Aorta (tissue), 5 donors: ENCODE data around the gene SLC45A3. TPM values are rescaled to one million over a fixed set of nuclear protein-coding genes. Genes with fewer than 3 reads are reported as not detected.

ENCODE experiments used
- ATAC-seq: fragments of 200-7000 bp; cut with Tn5 transposase; one replicate; pipeline ENCODE4 v1.9.1; 2022; ENCODE audit warnings: moderate library complexity; ENCODE audit not compliant: low FRiP score
- DNase-seq, 2 donors: peaks; one replicate each; pipeline ENCODE4 v3.0.0-alpha.2; 2020
- H3K27ac ChIP-seq, 2 donors: one replicate each; pipeline ENCODE4 v1.5.1; 2013; ENCODE audit warnings: low read length in 2 of 2, mild to moderate bottlenecking in 2 of 2, moderate library complexity in 2 of 2, control low read depth in 1 of 2, inconsistent platforms in 1 of 2, low read depth in 1 of 2
- H3K27me3 ChIP-seq, 2 donors: one replicate each; pipeline ENCODE4 v1.6.1; 2013; ENCODE audit warnings: control low read depth in 1 of 2, low read length in 1 of 2, mild to moderate bottlenecking in 1 of 2, moderate library complexity in 1 of 2; ENCODE audit not compliant: insufficient read depth in 2 of 2, control insufficient read depth in 1 of 2
- H3K36me3 ChIP-seq, 2 donors: one replicate each; pipeline ENCODE4 v1.6.1; 2013; ENCODE audit warnings: control low read depth in 1 of 2, low read length in 1 of 2, mild to moderate bottlenecking in 1 of 2; ENCODE audit not compliant: insufficient read depth in 2 of 2, control insufficient read depth in 1 of 2
- H3K4me1 ChIP-seq, 2 donors: one replicate each; pipeline ENCODE4 v1.6.1; 2013; ENCODE audit warnings: low read length in 2 of 2, control low read depth in 1 of 2, mild to moderate bottlenecking in 1 of 2, moderate library complexity in 1 of 2; ENCODE audit not compliant: insufficient read depth in 2 of 2, control insufficient read depth in 1 of 2
- H3K4me3 ChIP-seq, 2 donors: one replicate each; pipeline ENCODE4 v1.5.1; 2013; ENCODE audit warnings: low read length in 2 of 2, control low read depth in 1 of 2, mild to moderate bottlenecking in 1 of 2
- H3K9me3 ChIP-seq: one replicate; pipeline ENCODE4 v1.6.1; 2013; ENCODE audit warnings: mild to moderate bottlenecking, low read length; ENCODE audit not compliant: control insufficient read depth
- WGBS, 2 donors: extraction: QIAGEN DNeasy Blood & Tissue Kit; methylation state at CpG; one replicate each; pipeline ENCODE4 v1.1.7; 2013; 5-methylcytosine and 5-hydroxymethylcytosine counted together
- intact Hi-C, 2 donors: fragments of 100-400 bp; cut with DNase I; formaldehyde crosslinking; loops; one replicate each; pipeline versions ENCODE4 v1.14.2 to v1.15.0; 2022
- polyA plus RNA-seq, 2 donors: library from polyadenylated mRNA; stranded (reverse); fragments of 200-250 nt; gene quantifications; one replicate each; pipeline ENCODE4 v1.2.3, GENCODE V29; 2013
- total RNA-seq, 2 donors: library from RNA; stranded (reverse); fragmentation: NEBNext Ultra II Directional; extraction: Animal tissue kit (Norgen Biotek cat#: 25700); gene quantifications; one replicate each; pipeline ENCODE4 v1.2.1, GENCODE V29; 2021
- donor health status: healthy with polysubstance abuse.
- donor health status: Bipolar disorder and iron deficiency.
- donor health status: DM: no; HTN: no; CAD: no.
- donor health status: DM: no; HTN: no; CAD: no.
- donor health status: DM: yes; HTN: yes; CAD: no.

Gene SLC45A3
- total and polyA plus RNA-seq, 4 donors: 3.0 to 14.1 (median 5.9) TPM

DNA sequence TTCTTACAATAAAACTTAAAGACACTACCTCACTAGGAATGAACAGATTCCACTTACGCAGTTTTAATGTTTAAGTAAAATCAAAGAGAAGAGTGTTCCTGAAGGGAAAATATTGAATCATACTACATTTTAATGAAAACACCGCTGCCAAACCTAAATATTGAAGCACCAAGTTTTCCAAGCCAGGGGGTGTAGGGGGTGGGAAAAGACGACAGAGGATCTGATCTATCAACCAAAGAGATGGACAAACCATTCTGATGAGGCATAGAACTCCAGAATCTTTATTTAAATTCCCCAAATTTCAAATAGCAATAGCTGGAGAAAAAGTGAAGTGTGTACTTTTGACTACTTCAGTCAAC is 49.7 kb downstream of the SLC45A3 start:
- ATAC-seq (no peak), DNase-seq (no peak)
- WGBS, 2 donors: 3 to 5% methylated on average over 3 of the region's 3 CpGs
- H3K27me3 ChIP-seq: no peaks in the 10 kb centered on the region
- H3K4me1 ChIP-seq: peaks cover 2 to 3% of the 10 kb centered on the region in 2 donors
- H3K4me3 ChIP-seq: peak overlapping the region; percentile 95 to 100
- H3K36me3 ChIP-seq: no peaks in the 10 kb centered on the region
- no peaks in the 10 kb centered on the region for H3K9me3 ChIP-seq
- intact Hi-C loops: loop anchor here (2.0 to 5.0 kb wide), 3 partner anchors 32 to 508 kb away; partner anchors contain the start of gene RBBP5 (in 1 of the 2)
- peak overlapping the region; percentile 39 to 100 for H3K27ac ChIP-seq

DNA sequence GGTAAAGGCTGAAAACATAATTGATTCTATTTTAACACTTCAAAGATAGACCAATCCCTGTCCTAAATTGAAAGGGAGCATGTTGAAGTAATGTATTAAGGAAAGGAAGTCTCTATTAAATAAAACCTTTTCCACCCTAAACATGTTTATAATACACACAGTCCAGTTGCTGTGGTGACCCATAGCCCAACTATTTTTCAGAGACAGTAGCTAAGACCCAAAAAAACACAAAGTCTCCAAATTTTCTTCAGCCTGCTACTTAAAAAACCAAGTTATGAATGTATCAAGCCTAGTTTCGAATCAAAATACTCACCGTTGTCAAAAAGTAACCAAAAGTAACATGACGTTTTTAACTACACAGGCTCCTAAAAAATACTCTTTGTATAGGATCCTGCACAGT is 50.1 kb downstream of the SLC45A3 start:
- 1% methylated on average over 3 of the region's 3 CpGs for WGBS, 2 donors
- peak overlapping the region in 1 of 2 donors; percentile 95 for H3K4me3 ChIP-seq
- no peaks in the 10 kb centered on the region for H3K36me3 ChIP-seq
- peaks cover 2 to 3% of the 10 kb centered on the region in 2 donors for H3K4me1 ChIP-seq
- ATAC-seq (no peak), DNase-seq (no peak)
- H3K27me3 ChIP-seq: no peaks in the 10 kb centered on the region
- H3K27ac ChIP-seq: no peak overlapping the region
- intact Hi-C loops: loop anchor here (2.0 to 5.0 kb wide), 3 partner anchors 31 to 508 kb away; partner anchors contain the start of gene RBBP5 (in 1 of the 2)
- no peaks in the 10 kb centered on the region for H3K9me3 ChIP-seq

DNA sequence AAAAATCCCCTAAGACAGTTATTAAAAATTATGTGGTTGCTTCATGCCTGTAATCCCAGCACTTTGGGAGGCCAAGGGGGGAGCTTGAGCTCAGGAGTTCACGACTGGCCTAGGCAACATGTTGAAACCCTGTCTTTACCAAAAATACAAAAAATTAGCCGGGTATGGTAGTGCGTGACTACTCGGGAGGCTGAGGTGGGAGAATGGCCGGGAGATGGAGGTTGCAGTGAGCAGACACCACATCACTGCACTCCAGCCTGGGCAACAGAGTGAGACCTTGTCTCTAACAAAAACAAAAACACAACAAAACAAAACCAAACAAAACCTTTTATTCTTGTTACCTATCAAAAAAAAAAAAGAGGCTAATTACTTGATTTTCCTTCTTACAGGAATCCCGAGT is 50.6 kb downstream of the SLC45A3 start:
- DNase-seq (no peak), ATAC-seq (no peak)
- Histone ChIP-seq H3K9me3 (no peaks in the 10 kb centered on the region), H3K4me3 (no peak overlapping the region), H3K27me3 (no peaks in the 10 kb centered on the region), H3K27ac (no peak overlapping the region), H3K36me3 (no peaks in the 10 kb centered on the region), H3K4me1 (peaks cover 2 to 3% of the 10 kb centered on the region in 2 donors)
- intact Hi-C loops: loop anchor here (2.0 to 5.0 kb wide), 3 partner anchors 31 to 507 kb away; partner anchors contain the start of gene RBBP5 (in 1 of the 2)
- 78 to 82% methylated on average over 6 of the region's 6 CpGs for WGBS, 2 donors

DNA sequence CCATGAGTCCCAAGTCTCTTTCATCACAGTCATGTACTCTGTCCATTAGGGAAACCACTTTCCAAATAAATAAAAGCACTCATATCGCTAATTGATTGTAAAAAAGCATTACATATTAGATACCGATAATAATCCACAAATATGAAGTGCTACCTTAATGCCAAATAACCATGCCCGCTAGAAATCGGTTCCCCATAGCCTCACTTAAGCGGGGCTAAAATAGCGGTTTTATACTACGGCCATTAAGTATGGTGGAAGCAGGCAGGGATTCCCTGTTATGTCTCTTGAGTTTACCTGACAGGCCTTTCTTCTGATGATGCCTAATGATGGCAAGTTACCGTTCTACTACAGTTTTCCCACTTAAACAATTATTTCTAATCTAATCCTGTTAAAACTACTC is 52.4 kb downstream of the SLC45A3 start:
- DNase-seq: no peak
- intact Hi-C loops: no loop called here
- H3K4me3 ChIP-seq: no peak overlapping the region
- 95% methylated on average over 8 of the region's 8 CpGs for WGBS, 2 donors
- peaks cover 2 to 3% of the 10 kb centered on the region in 2 donors for H3K4me1 ChIP-seq
- no peak overlapping the region for H3K27ac ChIP-seq
- no peaks in the 10 kb centered on the region for H3K36me3 ChIP-seq
- H3K9me3 ChIP-seq: no peaks in the 10 kb centered on the region
- H3K27me3 ChIP-seq: no peaks in the 10 kb centered on the region
- ATAC-seq: no peak

DNA sequence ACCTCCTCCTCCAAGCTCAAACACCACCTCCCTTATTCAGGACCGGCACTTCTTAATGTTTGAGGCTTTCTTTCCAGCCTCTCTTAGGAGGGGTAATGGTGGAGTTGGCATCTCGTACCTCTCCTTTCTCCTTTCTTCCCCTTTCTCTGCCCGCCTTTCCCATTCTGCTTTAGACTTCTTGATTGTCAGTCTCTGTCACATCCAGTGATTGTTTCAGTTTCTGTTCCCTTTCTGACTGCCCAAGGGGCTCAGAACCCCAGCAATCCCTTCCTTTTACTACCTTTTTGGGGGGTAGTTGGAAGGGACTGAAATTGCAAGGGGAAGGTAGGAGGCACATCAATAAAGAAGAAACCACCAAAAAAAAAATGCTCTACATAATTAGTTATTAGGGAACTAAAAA is 54.1 kb downstream of the SLC45A3 start:
- WGBS, 2 donors: 87 to 92% methylated on average over 3 of the region's 3 CpGs
- H3K9me3 ChIP-seq: no peaks in the 10 kb centered on the region
- H3K36me3 ChIP-seq: no peaks in the 10 kb centered on the region
- no peak overlapping the region for H3K4me3 ChIP-seq
- DNase-seq (no peak), ATAC-seq (no peak)
- intact Hi-C loops: no loop called here
- H3K27ac ChIP-seq: no peak overlapping the region
- no peaks in the 10 kb centered on the region for H3K27me3 ChIP-seq
- no peaks in the 10 kb centered on the region for H3K4me1 ChIP-seq

DNA sequence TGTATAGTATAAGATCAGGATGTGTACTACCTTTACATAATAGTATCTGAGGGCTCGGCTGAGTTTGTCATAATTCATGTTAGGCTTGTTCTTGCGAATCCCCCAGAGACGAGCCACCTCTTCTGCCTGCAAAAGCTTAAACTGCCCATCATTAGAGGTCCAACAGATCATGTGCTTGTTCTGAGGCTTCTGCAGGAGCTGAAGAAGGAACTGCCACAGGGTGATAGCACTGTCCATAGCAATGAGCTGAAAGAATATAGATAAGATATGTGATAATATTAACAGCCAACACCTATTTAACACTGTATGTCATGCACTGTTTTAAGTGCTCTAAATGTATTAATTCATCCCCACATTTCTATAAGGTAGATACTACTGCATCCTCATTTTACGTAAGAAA is 56.7 kb downstream of the SLC45A3 start:
- Histone ChIP-seq H3K4me3 (no peak overlapping the region), H3K27me3 (no peaks in the 10 kb centered on the region), H3K36me3 (peaks cover 0 to 8% of the 10 kb centered on the region in 2 donors), H3K4me1 (no peaks in the 10 kb centered on the region), H3K27ac (no peak overlapping the region), H3K9me3 (no peaks in the 10 kb centered on the region)
- WGBS, 2 donors: 81 to 86% methylated on average over 4 of the region's 4 CpGs
- intact Hi-C loops: no loop called here
- ATAC-seq (no peak), DNase-seq (no peak)

DNA sequence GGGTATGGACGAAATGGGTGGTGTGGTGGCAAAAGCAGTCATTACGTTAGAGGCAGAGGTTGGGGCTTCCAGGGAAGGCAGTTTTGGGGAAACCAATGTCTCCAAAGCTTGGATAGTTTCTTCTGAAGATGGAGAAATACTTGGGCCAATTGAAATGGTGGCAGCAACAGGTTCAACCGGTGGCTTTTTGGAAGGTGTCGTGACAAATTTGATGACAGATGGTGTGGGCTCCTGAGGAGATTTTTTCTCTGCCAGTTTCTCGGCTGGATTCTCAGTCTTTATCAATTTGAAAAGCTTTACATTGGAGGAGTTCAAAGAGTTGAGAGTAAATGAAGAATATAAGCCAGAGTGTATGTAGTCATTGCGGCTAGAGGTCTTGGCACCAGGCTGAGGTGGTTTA is 60.0 kb downstream of the SLC45A3 start:
- intact Hi-C loops: no loop called here
- H3K36me3 ChIP-seq: peaks cover 8 to 12% of the 10 kb centered on the region in 2 donors
- no peak for DNase-seq

DNA sequence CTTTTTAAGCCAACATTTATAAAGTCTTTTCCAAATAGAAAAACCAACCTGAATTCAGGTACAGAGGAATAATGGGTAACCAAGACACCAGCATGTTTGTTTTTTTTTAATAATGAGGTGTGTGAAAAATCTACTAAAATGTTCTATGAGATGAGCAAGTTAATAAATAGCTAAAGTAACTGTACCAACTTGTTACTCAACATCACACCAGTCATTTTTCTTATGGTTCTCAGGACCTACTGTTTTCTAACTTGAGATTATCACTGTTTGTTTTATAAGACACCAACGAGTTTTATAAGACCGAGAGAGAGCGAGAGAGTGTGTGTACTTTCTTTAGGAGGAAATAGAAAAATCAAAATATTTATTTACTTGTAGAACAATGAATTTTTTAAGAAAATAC is 60.9 kb downstream of the SLC45A3 start:
- Histone ChIP-seq H3K9me3 (no peaks in the 10 kb centered on the region), H3K4me1 (no peaks in the 10 kb centered on the region), H3K4me3 (no peak overlapping the region), H3K27me3 (no peaks in the 10 kb centered on the region), H3K27ac (no peak overlapping the region), H3K36me3 (peaks cover 8 to 12% of the 10 kb centered on the region in 2 donors)
- DNase-seq (no peak), ATAC-seq (no peak)
- WGBS, 2 donors: 83 to 85% methylated on average over 3 of the region's 3 CpGs
- intact Hi-C loops: no loop called here

More for the DNA sequence above, 60.0 kb downstream of the SLC45A3 start:
- no peak for ATAC-seq
- Histone ChIP-seq H3K9me3 (no peaks in the 10 kb centered on the region), H3K27ac (no peak overlapping the region), H3K4me1 (no peaks in the 10 kb centered on the region), H3K27me3 (no peaks in the 10 kb centered on the region), H3K4me3 (no peak overlapping the region)
- 85 to 87% methylated on average over 6 of the region's 6 CpGs for WGBS, 2 donors

DNA sequence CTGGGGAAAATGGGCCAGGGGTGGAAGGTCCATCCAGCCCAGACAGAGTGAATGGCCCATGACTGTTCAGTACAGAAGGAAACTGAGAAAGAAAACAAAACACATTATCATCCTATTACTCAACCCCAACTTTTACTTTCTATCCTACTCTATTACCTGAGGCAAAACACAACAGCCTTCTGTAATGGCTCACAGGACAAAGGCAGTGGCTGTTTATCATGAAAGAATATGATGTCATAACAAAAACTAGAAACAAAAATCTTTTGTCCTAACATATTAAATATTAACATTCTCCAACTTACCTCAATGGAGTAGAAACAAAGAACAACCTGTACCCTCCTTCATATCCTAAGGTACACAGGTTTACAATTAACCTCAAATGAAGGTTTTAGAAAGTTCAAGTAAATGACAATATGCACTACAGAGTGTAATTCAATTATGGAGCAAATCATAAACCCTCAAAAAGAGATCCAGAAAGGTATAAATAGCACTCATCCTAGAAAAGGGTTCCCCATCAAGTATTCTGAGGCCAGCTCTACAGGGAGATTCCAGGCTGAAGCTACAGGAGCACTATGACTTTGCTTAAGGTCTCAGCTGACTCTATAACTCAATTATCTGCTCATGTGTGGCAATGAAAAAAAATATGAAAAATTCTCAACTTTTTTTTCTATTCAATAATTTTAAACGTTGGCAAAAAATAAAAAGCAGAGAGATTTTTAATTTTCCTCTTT is 63.6 kb downstream of the SLC45A3 start:
- Histone ChIP-seq H3K4me3 (no peak overlapping the region), H3K36me3 (peaks cover 11 to 12% of the 10 kb centered on the region in 2 donors), H3K27ac (no peak overlapping the region), H3K27me3 (no peaks in the 10 kb centered on the region), H3K9me3 (no peaks in the 10 kb centered on the region), H3K4me1 (no peaks in the 10 kb centered on the region)
- intact Hi-C loops: no loop called here
- DNase-seq (no peak), ATAC-seq (no peak)
- 69 to 73% methylated on average over 1 of the region's 1 CpG for WGBS, 2 donors
